Hematopoietic multipotent progenitor cell (in vitro differentiated cells): ENCODE data around the gene OR11G2. TPM values are rescaled to one million over a fixed set of nuclear protein-coding genes. Genes with fewer than 3 reads are reported as not detected.
A peak's percentile ranks its signal among the peaks of the same experiment; 100 is the strongest.
"Not testable (repeated sequence)": the region's sequence is repeated elsewhere in the genome, so short reads cannot be mapped to it uniquely, and the experiment has no call there.

Experiments used
- DNase-seq, 3 donors: peaks; one replicate each; pipeline ENCODE4 v3.0.0-alpha.2; 2011 to 2015; ENCODE audit warnings: low read depth in 2 of 3, low spot score in 2 of 3
- small RNA-seq: library from RNA; depleted of rRNA; stranded (forward); fragments of <200 nt; gene quantifications from one replicate; pipeline ENCODE3, GENCODE V24; 2012
- total RNA-seq: library from RNA; depleted of rRNA; stranded (reverse); fragments of >200 nt; gene quantifications from one replicate; pipeline ENCODE4 v1.2.3, GENCODE V29; 2012

Gene OR11G2
- total RNA-seq, 1 donor: not detected

DNA sequence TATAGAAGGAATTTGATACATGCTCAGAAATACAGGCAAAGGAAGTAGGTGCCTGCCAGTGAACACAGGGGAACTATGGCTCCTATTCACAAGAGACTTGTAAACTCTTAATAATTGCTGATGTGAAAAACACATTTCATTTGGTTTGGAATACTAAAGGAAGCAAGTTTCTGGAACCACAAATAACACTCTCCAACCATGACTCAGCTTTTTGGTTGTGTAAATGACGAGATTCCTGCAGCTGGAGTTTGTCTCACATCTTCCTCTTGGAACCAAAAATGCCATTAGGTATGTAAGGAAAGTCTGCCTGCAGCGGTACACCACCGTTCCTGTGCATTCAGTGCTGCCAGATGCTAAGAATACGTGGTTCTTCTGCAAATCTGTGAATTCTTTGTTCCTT is 28.3 kb downstream of the OR11G2 start:
- DNase-seq: no peak

DNA sequence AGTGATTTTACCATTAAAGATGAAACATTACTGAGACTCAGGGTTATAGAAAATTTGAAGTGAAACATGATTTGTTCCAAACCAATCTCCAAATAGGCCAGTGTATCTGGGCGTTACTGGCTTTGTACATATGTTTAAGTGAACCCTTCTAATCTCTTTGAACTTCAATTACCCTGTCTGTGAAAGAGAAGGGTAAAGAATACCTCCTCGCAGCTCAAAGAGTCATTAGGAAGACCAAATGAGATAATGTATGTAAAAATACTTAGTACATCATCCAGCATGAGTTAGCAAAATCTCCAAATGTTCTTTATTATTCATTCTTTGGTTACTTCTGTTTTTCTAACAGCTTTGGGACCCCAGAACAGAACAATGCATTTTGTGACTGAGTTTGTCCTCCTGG is 32.7 kb downstream of the OR11G2 start, which contains the start of gene OR11H6:
Gene OR11H6, plus strand, starts transcription at position 301 of the 400 bp plus-strand sequence. Its CDS starts 0 bp downstream, at position 301.
- peak in 1 of 3 donors; percentile 10 for DNase-seq

DNA sequence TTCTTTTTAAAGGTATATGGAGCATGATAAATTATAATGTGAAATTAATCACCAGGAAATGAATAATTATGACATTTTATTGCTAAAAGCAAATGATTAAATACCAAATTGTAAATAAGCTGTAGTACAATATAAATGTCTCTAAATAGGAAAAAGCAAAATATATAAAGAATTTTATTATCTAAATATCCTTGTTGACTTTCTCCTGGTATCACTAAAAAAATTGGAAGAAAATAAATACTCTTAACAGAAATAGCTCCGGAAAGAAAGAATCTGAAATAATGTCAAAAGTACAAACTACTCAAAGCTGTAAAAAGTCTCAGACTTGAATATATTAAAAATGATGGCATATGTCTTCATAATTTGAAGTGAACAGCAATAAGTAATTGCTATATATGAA is 38.0 kb downstream of the OR11G2 start, which contains the start of gene OR11H7:
Gene OR11H7, plus strand, starts transcription at position 301 of the 400 bp plus-strand sequence.
- DNase-seq: no peak

DNA sequence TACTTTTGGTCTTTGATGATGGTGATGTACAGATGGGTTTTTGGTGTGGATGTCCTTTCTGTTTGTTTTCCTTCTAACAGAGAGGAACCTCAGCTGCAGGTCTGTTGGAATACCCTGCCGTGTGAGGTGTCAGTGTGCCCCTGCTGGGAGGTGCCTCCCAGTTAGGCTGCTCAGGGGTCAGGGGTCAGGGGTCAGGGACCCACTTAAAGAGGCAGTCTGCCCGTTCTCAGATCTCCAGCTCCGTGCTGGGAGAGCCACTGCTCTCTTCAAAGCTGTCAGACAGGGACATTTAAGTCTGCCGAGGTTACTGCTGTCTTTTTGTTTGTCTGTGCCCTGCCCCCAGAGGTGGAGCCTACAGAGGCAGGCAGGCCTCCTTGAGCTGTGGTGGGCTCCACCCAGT is 44.7 kb downstream of the OR11G2 start:
- DNase-seq: not testable (repeated sequence)

DNA sequence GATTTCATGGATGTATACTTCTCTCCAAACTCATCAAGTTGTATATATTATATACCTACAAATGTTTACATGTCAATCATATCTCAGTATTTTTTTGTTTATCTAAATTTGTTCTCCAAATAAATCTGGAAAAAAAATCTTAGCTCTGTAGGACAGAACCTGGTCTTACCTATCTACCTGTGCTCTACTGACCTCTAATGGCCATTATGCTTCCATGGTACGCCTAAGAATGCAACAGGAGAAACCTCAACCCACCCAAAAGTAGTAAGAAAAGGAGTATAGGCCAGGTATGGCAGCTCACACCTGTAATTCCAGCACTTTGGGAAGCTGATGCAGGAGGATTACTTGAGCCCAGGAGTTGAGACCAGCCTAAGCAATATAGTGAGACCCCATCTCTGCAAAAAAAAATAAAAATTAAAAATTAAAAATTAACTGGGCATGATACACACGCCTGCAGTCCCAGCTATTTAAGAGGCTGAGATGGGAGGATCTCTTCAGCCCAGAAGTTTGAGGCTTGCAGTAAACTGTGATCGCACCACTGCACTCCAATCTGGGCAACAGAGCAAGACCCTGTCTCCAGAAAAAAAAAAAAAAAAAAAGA is 57.0 kb downstream of the OR11G2 start:
- peak in 2 of 3 donors; percentile 0 to 48 for DNase-seq

Small RNAs within 50 kb of the gene (small RNA-seq; reads per million reads assigned to genes)
- not detected for gene GTF2IP22

Other genes starting within 250 kb of the OR11G2 start
- under 0.01 TPM for gene OR4K15, start 215.3 kb upstream of the OR11G2 start, total RNA-seq
- gene OR4Q2, start 188.7 kb upstream of the OR11G2 start, total RNA-seq: not detected
- not detected for gene OR4K14, start 171.6 kb upstream of the OR11G2 start, total RNA-seq
- gene OR4K13, start 154.9 kb upstream of the OR11G2 start, total RNA-seq: not detected
- not detected for gene OR4L1, start 130.9 kb upstream of the OR11G2 start, total RNA-seq
- gene OR4K17, start 80.2 kb upstream of the OR11G2 start, total RNA-seq: not detected
- gene OR4N5, start 52.1 kb upstream of the OR11G2 start, total RNA-seq: not detected
- under 0.01 TPM for gene OR11H6, start 32.8 kb downstream of the OR11G2 start, total RNA-seq
- gene OR11H7, start 38.1 kb downstream of the OR11G2 start, total RNA-seq: not detected
- under 0.01 TPM for gene OR11H4, start 48.4 kb downstream of the OR11G2 start, total RNA-seq
- 24.0 TPM for gene TTC5, start 115.1 kb downstream of the OR11G2 start, total RNA-seq
- 81.6 TPM for gene CCNB1IP1, start 142.4 kb downstream of the OR11G2 start, total RNA-seq
- gene PARP2, start 152.7 kb downstream of the OR11G2 start, total RNA-seq: 8.3 TPM
- gene TEP1, start 222.6 kb downstream of the OR11G2 start, total RNA-seq: 27.5 TPM
- gene KLHL33, start 245.3 kb downstream of the OR11G2 start, total RNA-seq: 0.27 TPM